Spleen (tissue), 7 donors: ENCODE measurements around the gene GDPD5.

ENCODE experiments used
- POLR2A ChIP-seq, 3 donors: fragments of 450-650 bp; IDR thresholded peaks; one replicate each; pipeline ENCODE4 v1.5.1; 2017; ENCODE audit warnings: antibody characterized with exemption in 3 of 3, mild to moderate bottlenecking in 1 of 3
- TF ChIP-seq, protein P1 (sequence below), 11 experiments: fragments of 200-600 bp in 7 of 11; fragments of 450-650 bp in 4 of 11; sonication (generic) in 4 of 11; IDR thresholded peaks in 8 of 11; conservative IDR thresholded peaks in 3 of 11; 1 replicate in 7 of 11; 2 replicates in 4 of 11; pipeline versions ENCODE4 v1.4.0 to v1.8.0; 2016 to 2021; ENCODE audit warnings: antibody characterized with exemption in 11 of 11, inconsistent platforms in 4 of 11, mild to moderate bottlenecking in 1 of 11
- donor health status: DM: no; HTN: no; CAD: no; lungs with moderate emphysema.
- donor health status: DM: no; HTN: no; CAD: no.
- donor health status: DM: no; HTN: no; CAD: no.

DNA sequence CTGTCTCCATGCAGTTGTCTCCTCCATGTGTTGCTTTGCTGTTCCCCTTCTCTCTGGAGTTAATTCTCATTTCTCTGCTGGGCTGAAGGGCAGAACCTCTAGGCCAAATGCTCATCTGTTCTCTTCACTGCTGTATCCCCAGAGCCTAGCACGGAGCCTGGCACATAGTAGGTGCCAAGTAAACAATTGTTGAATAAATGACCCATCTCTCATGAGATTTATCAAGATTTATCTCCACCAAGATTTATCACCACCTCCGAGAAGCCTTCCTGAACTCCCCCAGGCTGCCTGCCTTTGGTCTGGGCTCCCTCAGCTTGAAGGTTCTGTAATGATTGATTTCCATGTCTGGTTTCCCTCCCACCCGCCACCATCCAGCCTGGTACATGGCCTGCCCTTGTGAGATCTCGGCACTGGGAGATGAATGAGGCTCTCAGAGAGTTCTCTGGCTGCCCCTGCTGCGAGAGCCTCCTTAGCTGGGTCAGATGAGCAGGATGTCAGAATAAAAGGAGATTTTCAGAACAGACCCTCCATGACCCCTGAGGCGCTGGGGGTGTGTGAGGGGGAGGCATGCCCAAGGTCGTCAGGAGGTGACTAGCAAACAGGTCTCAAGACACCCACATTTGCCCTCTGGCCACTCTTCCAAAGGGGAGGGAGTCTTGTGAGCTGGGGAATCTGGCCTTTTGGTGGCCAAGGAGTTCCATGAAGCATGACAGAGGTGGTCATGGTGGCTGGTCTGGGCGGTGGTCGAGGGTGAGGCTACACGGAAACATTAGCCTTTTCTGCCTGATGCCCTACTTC lies 2.4 kb upstream of the GDPD5 start:
- TF ChIP-seq POLR2A (IDR thresholded peaks at IDR 0.05) = no peak
- TF ChIP-seq, protein P1, sequence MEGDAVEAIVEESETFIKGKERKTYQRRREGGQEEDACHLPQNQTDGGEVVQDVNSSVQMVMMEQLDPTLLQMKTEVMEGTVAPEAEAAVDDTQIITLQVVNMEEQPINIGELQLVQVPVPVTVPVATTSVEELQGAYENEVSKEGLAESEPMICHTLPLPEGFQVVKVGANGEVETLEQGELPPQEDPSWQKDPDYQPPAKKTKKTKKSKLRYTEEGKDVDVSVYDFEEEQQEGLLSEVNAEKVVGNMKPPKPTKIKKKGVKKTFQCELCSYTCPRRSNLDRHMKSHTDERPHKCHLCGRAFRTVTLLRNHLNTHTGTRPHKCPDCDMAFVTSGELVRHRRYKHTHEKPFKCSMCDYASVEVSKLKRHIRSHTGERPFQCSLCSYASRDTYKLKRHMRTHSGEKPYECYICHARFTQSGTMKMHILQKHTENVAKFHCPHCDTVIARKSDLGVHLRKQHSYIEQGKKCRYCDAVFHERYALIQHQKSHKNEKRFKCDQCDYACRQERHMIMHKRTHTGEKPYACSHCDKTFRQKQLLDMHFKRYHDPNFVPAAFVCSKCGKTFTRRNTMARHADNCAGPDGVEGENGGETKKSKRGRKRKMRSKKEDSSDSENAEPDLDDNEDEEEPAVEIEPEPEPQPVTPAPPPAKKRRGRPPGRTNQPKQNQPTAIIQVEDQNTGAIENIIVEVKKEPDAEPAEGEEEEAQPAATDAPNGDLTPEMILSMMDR (IDR thresholded peaks at IDR 0.05 in 8 of 11, conservative IDR thresholded peaks at IDR 0.05 in 3 of 11) = no peak
